ENCODE data around the gene SERAC1.
A peak's percentile ranks its signal among the peaks of the same experiment; 100 is the strongest.

SERAC1 gene

GRCh38 chr6:158077676-158078075 is 90.4 kb downstream of the SERAC1 start:
- H2AFZ ChIP-seq (ENCODE audit: low read depth, low read length), result no peak overlapping the region
- H3K27ac ChIP-seq (ENCODE audit: low read length, poor library complexity, severe bottlenecking), result no peak overlapping the region
- H3K4me2 ChIP-seq (ENCODE audit: low read length, poor library complexity, severe bottlenecking), result no peak overlapping the region
- H3K23ac ChIP-seq (ENCODE audit: low read length in 2 of 2), result no peak overlapping the region
- H4K8ac ChIP-seq (ENCODE audit: low read length), result no peak overlapping the region
- no peak overlapping the region for H2BK5ac ChIP-seq (ENCODE audit: low read depth, low read length, poor library complexity, severe bottlenecking)
- no peaks in the 10 kb centered on the region for H3K9me3 ChIP-seq (ENCODE audit: control insufficient read depth, low read length)
- no peaks in the 10 kb centered on the region for H3K27me3 ChIP-seq (ENCODE audit: control insufficient read depth in 1 of 2, insufficient read depth in 1 of 2, low read length in 2 of 2)
- H3K79me1 ChIP-seq (replicated peaks; ENCODE audit: low read length, poor library complexity, severe bottlenecking), result peaks cover 33% of the 10 kb centered on the region
- H2BK15ac ChIP-seq (ENCODE audit: low read depth, poor library complexity, severe bottlenecking), result no peak overlapping the region
- no peak overlapping the region for H3K4me3 ChIP-seq (ENCODE audit: insufficient read depth in 1 of 2, low read depth in 1 of 2, low read length in 2 of 2)
- peaks cover 63 to 88% of the 10 kb centered on the region in 2 experiments for H3K36me3 ChIP-seq (ENCODE audit: control insufficient read depth in 1 of 2, insufficient read depth in 2 of 2, low read depth in 1 of 2, low read length in 2 of 2)
- 93% methylated on average over 10 of the region's 10 CpGs for WGBS
- H4K91ac ChIP-seq (ENCODE audit: low read length), result no peak overlapping the region
- H2BK120ac ChIP-seq (ENCODE audit: low read depth, low read length), result no peak overlapping the region
- no peaks in the 10 kb centered on the region for H3K4me1 ChIP-seq (ENCODE audit: control insufficient read depth, insufficient read depth, low read depth, low read length)
- H3K4ac ChIP-seq (ENCODE audit: low read depth in 1 of 2, low read length in 2 of 2), result no peak overlapping the region
- no peak overlapping the region for H3K18ac ChIP-seq (ENCODE audit: low read depth in 1 of 2, low read length in 2 of 2)
- H2AK5ac ChIP-seq (ENCODE audit: low read length, severe bottlenecking), result no peak overlapping the region
- H3K14ac ChIP-seq (ENCODE audit: low read length in 2 of 2), result no peak overlapping the region
- DNase-seq, result no peak
- no peak overlapping the region for H3K9ac ChIP-seq (ENCODE audit: low read length)
- H2BK12ac ChIP-seq (ENCODE audit: low read length in 2 of 2), result no peak overlapping the region

- Histone ChIP-seq H2BK15ac (ENCODE audit: low read depth, poor library complexity, severe bottlenecking) (no peak overlapping the region), H2BK120ac (ENCODE audit: low read depth, low read length) (no peak overlapping the region), H3K9ac (ENCODE audit: low read length) (no peak overlapping the region), H4K8ac (ENCODE audit: low read length) (no peak overlapping the region), H3K23ac (ENCODE audit: low read length in 2 of 2) (no peak overlapping the region), H3K79me1 (replicated peaks; ENCODE audit: low read length, poor library complexity, severe bottlenecking) (peaks cover 31% of the 10 kb centered on the region), H3K4me2 (ENCODE audit: low read length, poor library complexity, severe bottlenecking) (no peak overlapping the region), H4K91ac (ENCODE audit: low read length) (no peak overlapping the region), H3K27me3 (ENCODE audit: control insufficient read depth in 1 of 2, insufficient read depth in 1 of 2, low read length in 2 of 2) (no peaks in the 10 kb centered on the region), H3K4me3 (ENCODE audit: insufficient read depth in 1 of 2, low read depth in 1 of 2, low read length in 2 of 2) (no peak overlapping the region), H3K18ac (ENCODE audit: low read depth in 1 of 2, low read length in 2 of 2) (no peak overlapping the region), H2BK5ac (ENCODE audit: low read depth, low read length, poor library complexity, severe bottlenecking) (no peak overlapping the region), H3K36me3 (ENCODE audit: control insufficient read depth in 1 of 2, insufficient read depth in 2 of 2, low read depth in 1 of 2, low read length in 2 of 2) (peaks cover 63 to 88% of the 10 kb centered on the region in 2 experiments), H3K14ac (ENCODE audit: low read length in 2 of 2) (no peak overlapping the region), H3K4ac (ENCODE audit: low read depth in 1 of 2, low read length in 2 of 2) (no peak overlapping the region), H2AK5ac (ENCODE audit: low read length, severe bottlenecking) (no peak overlapping the region), H3K27ac (ENCODE audit: low read length, poor library complexity, severe bottlenecking) (no peak overlapping the region), H2BK12ac (ENCODE audit: low read length in 2 of 2) (no peak overlapping the region), H2AFZ (ENCODE audit: low read depth, low read length) (no peak overlapping the region), H3K4me1 (ENCODE audit: control insufficient read depth, insufficient read depth, low read depth, low read length) (peaks cover 3% of the 10 kb centered on the region), H3K9me3 (ENCODE audit: control insufficient read depth, low read length) (no peaks in the 10 kb centered on the region)
- DNase-seq, result no peak
- 96% methylated on average over 18 of the region's 18 CpGs for WGBS
Observed at GRCh38 chr6:158076548-158076947, 91.5 kb downstream of the SERAC1 start.

- H2AK5ac ChIP-seq (ENCODE audit: low read length, severe bottlenecking), result no peak overlapping the region
- H3K9ac ChIP-seq (ENCODE audit: low read length), result no peak overlapping the region
- H3K36me3 ChIP-seq (ENCODE audit: control insufficient read depth in 1 of 2, insufficient read depth in 2 of 2, low read depth in 1 of 2, low read length in 2 of 2), result peaks cover 63 to 85% of the 10 kb centered on the region in 2 experiments
- H3K79me1 ChIP-seq (replicated peaks; ENCODE audit: low read length, poor library complexity, severe bottlenecking), result peaks cover 24% of the 10 kb centered on the region
- H3K4me1 ChIP-seq (ENCODE audit: control insufficient read depth, insufficient read depth, low read depth, low read length), result peaks cover 12% of the 10 kb centered on the region
- no peak overlapping the region for H3K27ac ChIP-seq (ENCODE audit: low read length, poor library complexity, severe bottlenecking)
- H3K14ac ChIP-seq (ENCODE audit: low read length in 2 of 2), result no peak overlapping the region
- no peaks in the 10 kb centered on the region for H3K9me3 ChIP-seq (ENCODE audit: control insufficient read depth, low read length)
- H2AFZ ChIP-seq (ENCODE audit: low read depth, low read length), result no peak overlapping the region
- H3K18ac ChIP-seq (ENCODE audit: low read depth in 1 of 2, low read length in 2 of 2), result no peak overlapping the region
- no peak overlapping the region for H3K4me3 ChIP-seq (ENCODE audit: insufficient read depth in 1 of 2, low read depth in 1 of 2, low read length in 2 of 2)
- no peak overlapping the region for H2BK5ac ChIP-seq (ENCODE audit: low read depth, low read length, poor library complexity, severe bottlenecking)
- 98% methylated on average over 3 of the region's 3 CpGs for WGBS
- no peak overlapping the region for H4K91ac ChIP-seq (ENCODE audit: low read length)
- H3K23ac ChIP-seq (ENCODE audit: low read length in 2 of 2), result no peak overlapping the region
- H2BK12ac ChIP-seq (ENCODE audit: low read length in 2 of 2), result no peak overlapping the region
- no peak overlapping the region for H3K4me2 ChIP-seq (ENCODE audit: low read length, poor library complexity, severe bottlenecking)
- no peak overlapping the region for H4K8ac ChIP-seq (ENCODE audit: low read length)
- no peaks in the 10 kb centered on the region for H3K27me3 ChIP-seq (ENCODE audit: control insufficient read depth in 1 of 2, insufficient read depth in 1 of 2, low read length in 2 of 2)
- DNase-seq, result no peak
- H3K4ac ChIP-seq (ENCODE audit: low read depth in 1 of 2, low read length in 2 of 2), result no peak overlapping the region
- no peak overlapping the region for H2BK15ac ChIP-seq (ENCODE audit: low read depth, poor library complexity, severe bottlenecking)
- H2BK120ac ChIP-seq (ENCODE audit: low read depth, low read length), result no peak overlapping the region
Observed at GRCh38 chr6:158073776-158074175, 94.3 kb downstream of the SERAC1 start.

- Histone ChIP-seq H3K23ac (ENCODE audit: low read length in 2 of 2) (peak overlapping the region in 1 of 2 experiments; percentile 32), H2BK120ac (ENCODE audit: low read depth, low read length) (no peak overlapping the region), H3K36me3 (ENCODE audit: control insufficient read depth in 1 of 2, insufficient read depth in 2 of 2, low read depth in 1 of 2, low read length in 2 of 2) (peaks cover 66 to 85% of the 10 kb centered on the region in 2 experiments), H4K91ac (ENCODE audit: low read length) (no peak overlapping the region), H4K8ac (ENCODE audit: low read length) (peak overlapping the region; percentile 68), H3K14ac (ENCODE audit: low read length in 2 of 2) (no peak overlapping the region), H2BK12ac (ENCODE audit: low read length in 2 of 2) (peak overlapping the region in 1 of 2 experiments; percentile 86), H3K27me3 (ENCODE audit: control insufficient read depth in 1 of 2, insufficient read depth in 1 of 2, low read length in 2 of 2) (no peaks in the 10 kb centered on the region), H3K9ac (ENCODE audit: low read length) (peak overlapping the region; percentile 48), H3K9me3 (ENCODE audit: control insufficient read depth, low read length) (no peaks in the 10 kb centered on the region), H3K4ac (ENCODE audit: low read depth in 1 of 2, low read length in 2 of 2) (no peak overlapping the region), H3K4me3 (ENCODE audit: insufficient read depth in 1 of 2, low read depth in 1 of 2, low read length in 2 of 2) (no peak overlapping the region), H3K79me1 (replicated peaks; ENCODE audit: low read length, poor library complexity, severe bottlenecking) (peaks cover 20% of the 10 kb centered on the region), H2BK5ac (ENCODE audit: low read depth, low read length, poor library complexity, severe bottlenecking) (no peak overlapping the region), H2AK5ac (ENCODE audit: low read length, severe bottlenecking) (peak overlapping the region; percentile 3), H3K4me2 (ENCODE audit: low read length, poor library complexity, severe bottlenecking) (no peak overlapping the region), H2BK15ac (ENCODE audit: low read depth, poor library complexity, severe bottlenecking) (no peak overlapping the region), H3K27ac (ENCODE audit: low read length, poor library complexity, severe bottlenecking) (peak overlapping the region; percentile 12), H3K4me1 (ENCODE audit: control insufficient read depth, insufficient read depth, low read depth, low read length) (peaks cover 24% of the 10 kb centered on the region), H3K18ac (ENCODE audit: low read depth in 1 of 2, low read length in 2 of 2) (peak overlapping the region in 1 of 2 experiments; percentile 90), H2AFZ (ENCODE audit: low read depth, low read length) (no peak overlapping the region)
- peak; percentile 70 for DNase-seq
- WGBS, result 27% methylated on average over 15 of the region's 16 CpGs
Observed at GRCh38 chr6:158072083-158072721, 95.9 kb downstream of the SERAC1 start.
